Caco-2 (cell line): ENCODE data around the gene PIP4K2C. TPM values are rescaled to one million over a fixed set of nuclear protein-coding genes. Genes with fewer than 3 reads are reported as not detected.
"Not testable (repeated sequence)": the region's sequence is repeated elsewhere in the genome, so short reads cannot be mapped to it uniquely, and the experiment has no call there.

Experiments used
- BruUV-seq: library from RNA; stranded (reverse); fragments of 400-500 nt; replicated peaks from 2 replicates; lab custom pipeline; 2021; lab: Mats Ljungman, UMichigan
- CTCF ChIA-PET: fragments of 300-600 bp; sonication (Branson Sonifier 250); formaldehyde crosslinking; loops from one replicate; lab custom pipeline; 2022; ENCODE audit warnings: antibody characterized with exemption; lab: Charles Lee
- POLR2A ChIA-PET: fragments of 300-600 bp; sonication (Branson Sonifier 250); formaldehyde crosslinking; loops from one replicate; lab custom pipeline; 2022; ENCODE audit warnings: antibody characterized with exemption; lab: Charles Lee
- DNase-seq, 2 experiments: peaks; one replicate each; pipeline versions ENCODE4 v3.0.0 to v3.0.0-alpha.2; 2020 to 2022
- H3K27me3 ChIP-seq: replicated peaks from 2 replicates; pipeline ENCODE4 v1.6.0; 2011; ENCODE audit warnings: low read length; ENCODE audit not compliant: control insufficient read depth, insufficient read depth
- H3K36me3 ChIP-seq: 2 replicates; pipeline ENCODE4 v1.5.1; 2011; ENCODE audit warnings: low read length; ENCODE audit not compliant: control insufficient read depth, insufficient read depth
- H3K4me1 ChIP-seq: fragments of 250-450 bp; sonication (Bioruptor Pico); 2 replicates; pipeline ENCODE4 v1.5.1; 2020; ENCODE audit warnings: mild to moderate bottlenecking
- H3K4me3 ChIP-seq: 2 replicates; pipeline ENCODE4 v1.5.1; 2011; ENCODE audit warnings: low read depth, mild to moderate bottlenecking, control low read depth, low read length
- H3K9me3 ChIP-seq: fragments of 250-450 bp; sonication (Bioruptor Pico); 2 replicates; pipeline ENCODE4 v1.5.1; 2020; ENCODE audit warnings: mild to moderate bottlenecking, moderate library complexity
- H3K27ac Mint-ChIP-seq: one replicate; pipeline ENCODE4 v1.8.0; 2022; ENCODE audit warnings: mixed read lengths; ENCODE audit not compliant: unreplicated experiment
- H3K27me3 Mint-ChIP-seq: one replicate; pipeline ENCODE4 v1.8.0; 2022; ENCODE audit warnings: mixed read lengths; ENCODE audit not compliant: insufficient read depth, unreplicated experiment
- H3K36me3 Mint-ChIP-seq: one replicate; pipeline ENCODE4 v1.8.0; 2022; ENCODE audit warnings: mild to moderate bottlenecking, mixed read lengths; ENCODE audit not compliant: insufficient read depth, unreplicated experiment
- H3K4me1 Mint-ChIP-seq: one replicate; pipeline ENCODE4 v1.8.0; 2022; ENCODE audit warnings: low read depth, mixed read lengths; ENCODE audit not compliant: unreplicated experiment
- H3K4me3 Mint-ChIP-seq: one replicate; pipeline ENCODE4 v1.8.0; 2022; ENCODE audit warnings: mild to moderate bottlenecking, moderate library complexity, mixed read lengths; ENCODE audit not compliant: unreplicated experiment
- H3K9me3 Mint-ChIP-seq: one replicate; pipeline ENCODE4 v1.8.0; 2022; ENCODE audit warnings: mixed read lengths; ENCODE audit not compliant: unreplicated experiment
- intact Hi-C: fragments of 100-400 bp; cut with micrococcal nuclease; formaldehyde crosslinking; loops from one replicate; pipeline ENCODE4 v1.10.0; 2022; ENCODE audit not compliant: unreplicated experiment
- total RNA-seq: library from RNA; stranded (reverse); gene quantifications from 2 replicates; pipeline ENCODE4 v1.2.3, GENCODE V29; 2022
- TF ChIP-seq, protein P1 (sequence below), 2 experiments: fragments of 200-600 bp in 1 of 2; IDR thresholded peaks; 1 replicate in 1 of 2; 2 replicates in 1 of 2; pipeline versions ENCODE4 v1.5.1 to v1.8.0; 2011 to 2022; ENCODE audit warnings: antibody characterized with exemption in 1 of 2, control low read depth in 1 of 2, inconsistent platforms in 1 of 2, low read depth in 1 of 2, low read length in 1 of 2, mild to moderate bottlenecking in 1 of 2, moderate library complexity in 1 of 2; ENCODE audit not compliant: insufficient read depth in 1 of 2, severe bottlenecking in 1 of 2, unreplicated experiment in 1 of 2

The PIP4K2C gene
- total RNA-seq, 1 experiment from 2014 or later: 48.0 TPM

DNA sequence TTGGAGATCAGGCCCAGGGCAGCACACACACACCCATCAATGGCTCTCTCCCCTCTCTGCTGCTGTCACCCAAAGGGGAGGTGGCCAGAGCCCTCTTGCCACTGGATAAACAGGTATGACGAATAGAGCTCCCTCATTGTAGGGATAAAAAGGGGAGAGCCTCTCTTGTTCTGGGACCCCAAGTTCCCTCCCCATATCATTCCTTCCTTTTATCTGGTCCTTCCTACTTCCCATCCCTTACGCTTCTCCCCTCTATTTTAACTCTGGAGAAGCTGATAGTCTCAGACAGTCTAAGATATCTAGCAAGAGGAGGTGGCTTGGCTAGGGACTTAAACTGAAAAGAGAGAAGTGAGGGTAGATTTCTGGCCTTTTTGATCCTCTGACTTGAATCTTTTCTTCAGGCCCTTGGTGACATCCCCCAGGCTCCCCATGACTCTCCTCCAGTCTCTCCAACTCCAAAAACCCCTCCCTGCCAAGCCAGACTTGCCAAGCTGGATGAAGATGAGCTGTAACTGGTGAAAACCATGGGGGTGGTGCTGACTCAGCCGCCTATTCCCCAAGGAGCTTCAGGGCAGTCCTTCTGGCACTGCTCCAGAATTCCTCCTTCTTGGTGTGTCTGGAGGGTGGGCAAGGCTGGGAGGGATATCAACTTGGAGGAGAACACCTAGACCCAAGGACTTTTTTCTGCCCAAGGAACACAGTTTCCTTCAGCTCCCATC, 25.6 kb downstream of the PIP4K2C start:
- no TSS peak for BruUV-seq
- no peaks in the 10 kb centered on the region; the same call in 1 of the 2 replicates for H3K4me1 ChIP-seq
- H3K9me3 Mint-ChIP-seq: no peaks in the 10 kb centered on the region
- ChIA-PET CTCF (interaction anchor here (1.9 kb wide), 1 partner anchor 33 kb away, joined by 4 read pairs; no protein-coding TSS in a partner anchor), POLR2A (no interaction called here)
- no peaks in the 10 kb centered on the region for H3K9me3 ChIP-seq
- H3K4me3 Mint-ChIP-seq: no peak overlapping the region
- no peak for DNase-seq
- H3K4me3 ChIP-seq: no peak overlapping the region
- peaks cover 7% of the 10 kb centered on the region for H3K27me3 Mint-ChIP-seq
- TF ChIP-seq, protein P1, sequence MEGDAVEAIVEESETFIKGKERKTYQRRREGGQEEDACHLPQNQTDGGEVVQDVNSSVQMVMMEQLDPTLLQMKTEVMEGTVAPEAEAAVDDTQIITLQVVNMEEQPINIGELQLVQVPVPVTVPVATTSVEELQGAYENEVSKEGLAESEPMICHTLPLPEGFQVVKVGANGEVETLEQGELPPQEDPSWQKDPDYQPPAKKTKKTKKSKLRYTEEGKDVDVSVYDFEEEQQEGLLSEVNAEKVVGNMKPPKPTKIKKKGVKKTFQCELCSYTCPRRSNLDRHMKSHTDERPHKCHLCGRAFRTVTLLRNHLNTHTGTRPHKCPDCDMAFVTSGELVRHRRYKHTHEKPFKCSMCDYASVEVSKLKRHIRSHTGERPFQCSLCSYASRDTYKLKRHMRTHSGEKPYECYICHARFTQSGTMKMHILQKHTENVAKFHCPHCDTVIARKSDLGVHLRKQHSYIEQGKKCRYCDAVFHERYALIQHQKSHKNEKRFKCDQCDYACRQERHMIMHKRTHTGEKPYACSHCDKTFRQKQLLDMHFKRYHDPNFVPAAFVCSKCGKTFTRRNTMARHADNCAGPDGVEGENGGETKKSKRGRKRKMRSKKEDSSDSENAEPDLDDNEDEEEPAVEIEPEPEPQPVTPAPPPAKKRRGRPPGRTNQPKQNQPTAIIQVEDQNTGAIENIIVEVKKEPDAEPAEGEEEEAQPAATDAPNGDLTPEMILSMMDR (IDR thresholded peaks at IDR 0.05; ENCODE audit: insufficient read depth in 1 of 2, low read depth in 1 of 2, low read length in 1 of 2, severe bottlenecking in 1 of 2, unreplicated experiment in 1 of 2): no peak
- no peak overlapping the region for H3K27ac Mint-ChIP-seq
- peaks cover 4% of the 10 kb centered on the region for H3K27me3 ChIP-seq
- no peaks in the 10 kb centered on the region for H3K36me3 Mint-ChIP-seq
- intact Hi-C loops: no loop called here
- no peaks in the 10 kb centered on the region for H3K36me3 ChIP-seq
- H3K4me1 Mint-ChIP-seq: no peaks in the 10 kb centered on the region

DNA sequence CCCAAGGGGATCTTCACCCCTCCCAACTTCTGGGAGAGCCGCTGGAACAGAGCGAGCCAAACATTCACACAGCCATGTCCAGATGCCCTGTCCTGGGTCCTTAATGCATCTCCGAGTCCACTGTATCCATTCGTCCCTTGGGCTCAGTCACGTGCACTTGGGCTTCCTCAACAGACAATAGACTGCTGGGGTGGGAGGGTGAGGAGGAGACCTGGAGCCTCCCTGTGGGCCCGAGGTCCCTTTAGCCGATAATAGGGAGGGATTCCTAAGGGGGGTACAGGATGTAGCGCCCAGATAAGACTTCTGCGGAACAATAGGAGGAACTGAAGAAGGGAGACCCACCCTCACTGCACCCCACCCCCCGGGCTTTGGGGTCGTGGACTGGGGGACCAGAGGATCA, 26.9 kb downstream of the PIP4K2C start:
- DNase-seq: no peak
- H3K27ac Mint-ChIP-seq: no peak overlapping the region
- no peak overlapping the region for H3K4me3 ChIP-seq
- peaks cover 7% of the 10 kb centered on the region for H3K4me1 Mint-ChIP-seq
- peaks cover 4% of the 10 kb centered on the region for H3K27me3 ChIP-seq
- intact Hi-C loops: no loop called here
- no TSS peak for BruUV-seq
- no peaks in the 10 kb centered on the region for H3K36me3 ChIP-seq
- CTCF ChIA-PET: no interaction called here
- H3K36me3 Mint-ChIP-seq: no peaks in the 10 kb centered on the region
- peaks cover 13% of the 10 kb centered on the region for H3K27me3 Mint-ChIP-seq
- POLR2A ChIA-PET: no interaction called here
- no peaks in the 10 kb centered on the region for H3K9me3 Mint-ChIP-seq
- H3K9me3 ChIP-seq: no peaks in the 10 kb centered on the region
- TF ChIP-seq, protein P1 (IDR thresholded peaks at IDR 0.05; ENCODE audit: insufficient read depth in 1 of 2, low read depth in 1 of 2, low read length in 1 of 2, severe bottlenecking in 1 of 2, unreplicated experiment in 1 of 2): no peak
- H3K4me1 ChIP-seq: no peaks in the 10 kb centered on the region; the same call in 1 of the 2 replicates
- no peak overlapping the region for H3K4me3 Mint-ChIP-seq

DNA sequence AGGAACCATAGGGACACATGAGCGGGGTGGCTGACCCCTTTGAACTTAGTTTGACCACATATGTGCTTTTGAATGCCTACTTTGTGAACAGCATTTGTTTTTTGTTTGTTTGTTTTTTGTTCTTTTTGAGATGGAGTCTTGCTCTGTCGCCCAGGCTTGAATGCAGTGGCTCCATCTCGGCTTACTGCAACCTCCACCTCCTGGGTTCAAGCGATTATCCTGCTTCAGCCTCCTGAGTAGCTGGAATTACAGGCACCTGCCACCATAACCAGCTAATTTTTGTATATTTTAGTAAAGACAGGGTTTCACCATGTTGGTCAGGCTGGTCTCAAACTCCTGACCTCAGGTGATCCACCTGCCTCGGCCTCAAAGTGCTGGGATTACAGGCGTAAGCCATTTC, 27.4 kb downstream of the PIP4K2C start:
- H3K9me3 ChIP-seq, H3K27ac Mint-ChIP-seq, H3K4me3 Mint-ChIP-seq, H3K36me3 ChIP-seq, H3K4me1 ChIP-seq, CTCF ChIA-PET, H3K27me3 ChIP-seq, H3K4me1 Mint-ChIP-seq, intact Hi-C loops, H3K4me3 ChIP-seq, BruUV-seq, POLR2A ChIA-PET, H3K36me3 Mint-ChIP-seq, H3K9me3 Mint-ChIP-seq, DNase-seq: not testable (repeated sequence)
- peaks cover 17% of the 10 kb centered on the region for H3K27me3 Mint-ChIP-seq
